Activated T-cell treated with anti-CD3 and anti-CD28 coated beads, Interleukin-2, amount 50 U/mL, for 24 hours (primary cell): ENCODE results near the gene NANOGP8.
"Not testable (repeated sequence)": the region's sequence is repeated elsewhere in the genome, so short reads cannot be mapped to it uniquely, and the experiment has no call there.

Experiments
- DNase-seq: peaks from one replicate; pipeline ENCODE4 v3.0.0-alpha.2; 2020
- H3K27ac Mint-ChIP-seq: 2 replicates; pipeline ENCODE4 v1.8.0; 2020; ENCODE audit warnings: mild to moderate bottlenecking, mixed read lengths
- H3K27me3 Mint-ChIP-seq: 2 replicates; pipeline ENCODE4 v1.8.0; 2020; ENCODE audit warnings: mixed read lengths
- H3K36me3 Mint-ChIP-seq: 2 replicates; pipeline ENCODE4 v1.8.0; 2020; ENCODE audit warnings: low read depth, mixed read lengths
- H3K4me1 Mint-ChIP-seq: 2 replicates; pipeline ENCODE4 v1.8.0; 2020; ENCODE audit warnings: low read depth, mixed read lengths
- H3K4me3 Mint-ChIP-seq: 2 replicates; pipeline ENCODE4 v1.8.0; 2020; ENCODE audit warnings: mild to moderate bottlenecking, moderate library complexity, mixed read lengths
- H3K9me3 Mint-ChIP-seq: 2 replicates; pipeline ENCODE4 v1.8.0; 2020; ENCODE audit warnings: mixed read lengths

The NANOGP8 gene, protein sequence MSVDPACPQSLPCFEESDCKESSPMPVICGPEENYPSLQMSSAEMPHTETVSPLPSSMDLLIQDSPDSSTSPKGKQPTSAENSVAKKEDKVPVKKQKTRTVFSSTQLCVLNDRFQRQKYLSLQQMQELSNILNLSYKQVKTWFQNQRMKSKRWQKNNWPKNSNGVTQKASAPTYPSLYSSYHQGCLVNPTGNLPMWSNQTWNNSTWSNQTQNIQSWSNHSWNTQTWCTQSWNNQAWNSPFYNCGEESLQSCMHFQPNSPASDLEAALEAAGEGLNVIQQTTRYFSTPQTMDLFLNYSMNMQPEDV

DNA sequence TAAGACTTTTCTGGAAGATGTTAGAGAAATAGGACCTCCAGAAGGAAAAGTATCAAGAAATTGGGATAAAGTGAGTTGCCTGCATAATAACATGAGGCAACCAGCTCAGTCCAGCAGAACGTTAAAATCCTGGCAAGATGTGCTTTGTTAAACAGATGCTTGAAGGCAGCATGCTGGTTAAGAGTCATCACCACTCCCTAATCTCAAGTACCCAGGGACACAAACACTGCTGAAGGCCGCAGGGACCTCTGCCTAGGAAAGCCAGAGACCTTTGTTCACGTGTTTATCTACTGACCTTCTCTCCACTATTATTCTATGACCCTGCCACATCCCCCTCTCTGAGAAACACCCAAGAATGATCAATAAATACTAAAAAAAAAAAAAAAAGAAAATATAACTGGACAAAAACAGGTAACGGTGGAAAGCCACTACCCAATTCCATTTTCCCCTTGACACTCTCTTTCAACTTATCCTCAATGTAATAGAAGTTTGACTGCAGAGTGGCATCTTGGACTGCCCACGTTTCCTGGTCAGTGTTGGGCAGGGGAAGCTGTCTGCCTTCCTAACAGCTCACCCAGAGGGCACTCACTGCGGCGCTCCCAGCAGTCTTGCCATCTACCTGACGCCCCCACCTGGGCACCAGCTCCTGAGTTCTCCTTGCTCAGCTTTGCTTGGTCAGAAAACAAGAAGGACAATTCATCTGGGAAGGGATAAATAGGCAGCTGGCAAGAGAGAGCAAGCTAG lies at the start of gene NANOGP8:
Gene NANOGP8 (minus strand): TSS at position 120 of the 744 bp plus-strand sequence. CDS start 185 bp downstream, outside the sequence.
- not testable (repeated sequence) for H3K4me3 Mint-ChIP-seq

DNA sequence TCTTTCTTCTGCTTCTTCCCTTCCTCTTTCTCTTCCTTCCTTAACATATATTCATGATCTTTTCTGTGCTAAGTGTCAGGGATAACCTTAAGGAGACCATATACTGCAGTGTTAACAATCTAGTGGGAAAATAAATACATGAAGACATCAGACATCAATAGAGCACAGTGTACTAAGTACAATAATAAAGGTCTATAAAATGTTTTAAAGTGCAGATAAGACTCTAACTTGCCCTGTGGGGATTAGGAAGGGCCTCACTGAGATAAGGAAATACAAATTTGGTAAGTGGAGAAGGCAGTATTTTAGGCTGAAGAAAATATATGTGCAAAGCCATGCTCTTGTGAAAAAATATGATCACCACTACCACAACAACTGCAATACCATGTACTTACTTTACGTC lies 49.2 kb upstream of the NANOGP8 start:
- Mint-ChIP-seq H3K27ac (no peak overlapping the region), H3K4me3 (no peak overlapping the region), H3K9me3 (no peaks in the 10 kb centered on the region), H3K36me3 (no peaks in the 10 kb centered on the region), H3K4me1 (no peaks in the 10 kb centered on the region), H3K27me3 (no peaks in the 10 kb centered on the region)
- no peak for DNase-seq

More for the DNA sequence above, at the start of gene NANOGP8:
- DNase-seq, H3K27me3 Mint-ChIP-seq, H3K4me1 Mint-ChIP-seq, H3K36me3 Mint-ChIP-seq, H3K27ac Mint-ChIP-seq, H3K9me3 Mint-ChIP-seq: not testable (repeated sequence)

DNA sequence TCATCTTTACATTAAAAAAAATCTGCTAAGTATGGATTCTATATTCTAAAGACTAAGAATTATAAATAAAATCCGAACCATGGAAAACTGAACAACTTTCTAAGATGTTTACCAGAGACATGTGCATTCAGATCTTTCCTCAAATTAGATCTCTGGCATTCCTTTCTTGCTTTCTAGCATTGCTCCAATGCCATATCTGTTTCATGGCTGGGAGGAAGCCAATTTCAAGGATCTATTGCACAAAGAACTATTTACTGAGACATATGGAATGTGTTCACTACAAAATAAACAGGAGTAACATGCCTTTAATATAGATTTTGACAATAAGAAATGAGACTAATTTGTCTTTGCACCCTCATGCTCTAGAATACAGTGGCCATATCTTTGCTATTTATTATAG lies 45.1 kb upstream of the NANOGP8 start:
- no peaks in the 10 kb centered on the region for H3K4me1 Mint-ChIP-seq
- no peak overlapping the region for H3K4me3 Mint-ChIP-seq
- no peaks in the 10 kb centered on the region for H3K36me3 Mint-ChIP-seq
- DNase-seq = no peak
- no peaks in the 10 kb centered on the region for H3K9me3 Mint-ChIP-seq
- no peak overlapping the region for H3K27ac Mint-ChIP-seq
- H3K27me3 Mint-ChIP-seq = no peaks in the 10 kb centered on the region

DNA sequence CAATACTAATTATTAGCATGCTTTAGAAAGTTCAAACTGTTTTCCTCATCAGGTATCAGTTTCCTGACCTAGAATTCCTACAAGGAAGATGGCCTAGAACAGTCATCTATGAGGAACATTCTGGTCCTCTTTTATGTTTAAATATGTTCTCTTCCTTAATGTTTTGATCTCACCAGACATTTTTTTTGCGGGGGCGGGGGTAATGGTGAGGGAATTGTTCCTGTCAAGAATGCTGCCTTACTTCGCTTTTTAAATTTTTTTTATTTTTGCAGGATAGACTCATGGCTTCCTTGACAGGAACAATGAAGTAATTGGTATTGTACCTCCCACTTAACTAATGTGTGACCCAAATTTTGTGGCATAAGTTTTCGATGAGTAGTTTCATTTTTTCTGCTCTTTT lies 44.3 kb upstream of the NANOGP8 start:
- H3K9me3 Mint-ChIP-seq = no peaks in the 10 kb centered on the region
- no peak overlapping the region for H3K27ac Mint-ChIP-seq
- DNase-seq = no peak
- H3K36me3 Mint-ChIP-seq = no peaks in the 10 kb centered on the region
- no peaks in the 10 kb centered on the region for H3K4me1 Mint-ChIP-seq
- peaks cover 3% of the 10 kb centered on the region for H3K27me3 Mint-ChIP-seq
- H3K4me3 Mint-ChIP-seq = no peak overlapping the region

DNA sequence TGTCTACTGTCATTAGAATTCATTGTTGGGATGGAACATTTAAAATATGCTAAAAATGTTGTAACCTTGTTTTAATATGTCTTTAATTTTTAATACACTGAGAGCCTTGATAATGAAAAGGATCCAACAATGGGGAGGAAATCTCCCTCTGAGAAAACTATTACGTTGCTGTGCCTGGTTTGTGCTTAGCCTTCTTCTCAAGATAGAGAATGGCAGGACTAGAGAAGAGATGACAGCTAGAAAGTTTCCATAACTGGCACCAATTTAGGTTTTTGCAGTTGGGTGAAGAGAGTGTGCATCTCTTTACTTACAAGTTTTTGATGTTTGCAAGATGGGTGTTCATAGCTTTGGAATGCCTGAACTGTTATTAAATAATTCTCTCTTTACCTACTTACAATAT lies 42.6 kb upstream of the NANOGP8 start:
- no peaks in the 10 kb centered on the region for H3K36me3 Mint-ChIP-seq
- no peak for DNase-seq
- no peaks in the 10 kb centered on the region for H3K4me1 Mint-ChIP-seq
- no peaks in the 10 kb centered on the region for H3K9me3 Mint-ChIP-seq
- H3K4me3 Mint-ChIP-seq = no peak overlapping the region
- peaks cover 4% of the 10 kb centered on the region for H3K27me3 Mint-ChIP-seq
- H3K27ac Mint-ChIP-seq = no peak overlapping the region

DNA sequence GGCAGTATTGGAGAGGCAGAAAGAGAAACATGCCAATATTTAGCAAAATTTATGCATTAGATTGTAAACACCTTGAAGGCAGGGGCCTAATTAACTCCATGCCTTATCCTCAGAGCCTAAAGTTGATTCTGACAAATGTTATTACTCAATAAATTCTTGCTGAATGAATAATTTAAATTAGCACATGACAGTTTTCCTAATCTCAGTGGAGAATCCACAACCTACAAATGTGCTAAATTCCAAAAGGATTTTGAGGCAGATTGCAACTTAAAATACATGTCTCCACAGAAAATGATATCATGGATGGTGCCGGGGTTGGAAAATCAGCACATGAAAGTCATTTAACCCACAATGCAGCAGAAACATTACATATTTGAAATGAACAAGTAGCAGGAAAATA lies 41.1 kb upstream of the NANOGP8 start:
- no peak for DNase-seq
- Mint-ChIP-seq H3K27ac (no peak overlapping the region), H3K36me3 (no peaks in the 10 kb centered on the region), H3K9me3 (no peaks in the 10 kb centered on the region), H3K27me3 (peaks cover 4% of the 10 kb centered on the region), H3K4me1 (no peaks in the 10 kb centered on the region), H3K4me3 (no peak overlapping the region)

DNA sequence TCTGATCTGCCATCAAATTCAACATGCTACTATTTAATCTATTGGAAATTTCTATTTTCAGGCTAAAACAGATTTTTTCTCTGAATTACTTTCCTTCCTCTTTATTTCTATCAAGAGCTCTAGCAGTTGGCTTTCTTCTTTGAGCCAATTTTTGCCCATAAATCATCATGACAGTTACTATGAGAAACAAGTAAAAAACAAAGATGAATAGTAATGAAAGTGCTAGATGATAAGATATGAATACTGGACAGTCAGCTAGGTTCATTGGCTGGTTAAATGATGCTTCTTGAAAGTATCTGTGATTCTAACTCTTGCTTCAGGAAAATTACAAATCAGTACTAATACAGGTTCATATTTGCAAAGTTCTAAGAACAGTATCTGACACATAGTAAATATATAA lies 38.6 kb upstream of the NANOGP8 start:
- Mint-ChIP-seq H3K27ac (no peak overlapping the region), H3K9me3 (no peaks in the 10 kb centered on the region), H3K36me3 (no peaks in the 10 kb centered on the region), H3K4me3 (no peak overlapping the region), H3K4me1 (no peaks in the 10 kb centered on the region), H3K27me3 (peaks cover 4% of the 10 kb centered on the region)
- DNase-seq = no peak

DNA sequence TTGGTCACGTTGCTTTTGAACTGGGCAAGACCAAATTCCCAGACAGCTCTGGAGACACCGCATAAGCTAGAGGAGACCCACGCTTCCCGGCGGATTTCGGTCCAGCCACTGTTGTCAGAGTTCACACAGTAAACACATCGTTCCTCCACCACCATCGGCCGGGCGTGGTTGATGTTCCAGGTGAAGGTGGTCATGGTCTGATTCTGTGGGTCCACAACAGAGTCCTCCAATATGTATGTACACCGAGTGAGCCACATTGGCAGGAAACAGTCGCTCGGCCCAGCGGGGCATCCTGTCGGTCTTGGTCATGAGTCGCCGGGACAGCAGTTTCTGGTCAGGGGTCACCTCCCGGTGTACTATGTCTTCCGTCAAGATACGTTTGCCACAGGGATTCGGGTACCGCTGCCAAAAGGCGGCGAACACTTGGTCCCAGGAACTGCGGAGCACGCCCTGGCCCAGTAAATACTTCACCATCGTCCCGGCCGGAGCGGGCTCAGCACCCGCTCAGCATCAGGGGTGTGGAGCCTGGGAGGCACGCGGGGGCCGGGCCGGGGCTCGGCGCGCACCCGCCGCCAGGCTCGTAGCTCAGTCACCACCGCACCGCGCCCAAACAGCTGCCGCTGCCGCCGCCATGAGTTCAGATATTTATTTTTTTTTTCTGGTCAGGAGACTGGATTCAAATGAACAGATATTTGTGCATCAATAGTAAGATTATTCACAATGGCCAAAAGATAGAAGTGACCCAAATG lies 36.7 kb upstream of the NANOGP8 start:
- Mint-ChIP-seq H3K4me3 (no peak overlapping the region), H3K27me3 (peaks cover 4% of the 10 kb centered on the region)

DNA sequence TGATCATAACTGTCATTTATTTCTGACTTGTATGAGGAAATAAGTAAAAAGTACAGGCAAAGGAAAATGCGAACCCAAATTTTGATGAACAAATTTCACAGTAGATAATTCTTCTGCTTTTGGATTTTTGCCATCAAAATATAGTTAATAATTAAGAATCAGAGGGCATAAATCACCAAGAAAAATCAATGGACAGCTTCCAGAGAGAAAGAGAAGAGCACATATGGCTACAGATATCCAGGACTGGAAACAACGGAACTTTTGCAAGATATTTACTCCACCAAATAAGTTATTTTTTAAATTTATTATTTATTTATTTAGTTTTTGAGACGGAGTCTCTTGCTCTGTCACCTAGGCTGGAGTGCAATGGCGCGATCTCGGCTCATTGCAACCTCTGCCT lies 35.1 kb upstream of the NANOGP8 start:
- Mint-ChIP-seq H3K9me3 (no peaks in the 10 kb centered on the region), H3K27me3 (peaks cover 4% of the 10 kb centered on the region), H3K27ac (no peak overlapping the region), H3K4me1 (no peaks in the 10 kb centered on the region), H3K36me3 (no peaks in the 10 kb centered on the region), H3K4me3 (no peak overlapping the region)
- DNase-seq = no peak

More for the DNA sequence above, 36.7 kb upstream of the NANOGP8 start:
- no peaks in the 10 kb centered on the region for H3K9me3 Mint-ChIP-seq
- H3K4me1 Mint-ChIP-seq = no peaks in the 10 kb centered on the region
- no peak overlapping the region for H3K27ac Mint-ChIP-seq
- H3K36me3 Mint-ChIP-seq = no peaks in the 10 kb centered on the region
- DNase-seq = no peak

DNA sequence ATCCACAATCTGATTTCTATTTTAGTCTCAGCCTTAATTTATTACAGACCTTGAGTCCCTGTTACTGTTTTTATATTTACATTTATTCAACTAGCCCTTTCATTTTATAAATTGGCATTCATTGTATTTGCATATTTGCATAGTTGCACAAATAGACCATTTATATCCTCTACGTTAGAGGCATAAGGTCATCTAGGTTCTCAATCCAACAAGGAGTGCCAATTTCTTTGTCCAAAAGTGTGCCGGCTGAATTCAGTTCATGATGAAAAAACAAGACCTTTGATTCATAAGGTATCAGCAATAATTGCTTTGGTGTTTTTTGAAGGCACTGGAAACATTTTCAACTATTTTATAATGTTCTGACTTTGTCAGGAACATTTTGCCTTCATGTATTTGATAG lies 33.9 kb upstream of the NANOGP8 start:
- Mint-ChIP-seq H3K4me3 (no peak overlapping the region), H3K27me3 (no peaks in the 10 kb centered on the region), H3K9me3 (no peaks in the 10 kb centered on the region), H3K36me3 (no peaks in the 10 kb centered on the region), H3K27ac (no peak overlapping the region), H3K4me1 (no peaks in the 10 kb centered on the region)
- DNase-seq = no peak

DNA sequence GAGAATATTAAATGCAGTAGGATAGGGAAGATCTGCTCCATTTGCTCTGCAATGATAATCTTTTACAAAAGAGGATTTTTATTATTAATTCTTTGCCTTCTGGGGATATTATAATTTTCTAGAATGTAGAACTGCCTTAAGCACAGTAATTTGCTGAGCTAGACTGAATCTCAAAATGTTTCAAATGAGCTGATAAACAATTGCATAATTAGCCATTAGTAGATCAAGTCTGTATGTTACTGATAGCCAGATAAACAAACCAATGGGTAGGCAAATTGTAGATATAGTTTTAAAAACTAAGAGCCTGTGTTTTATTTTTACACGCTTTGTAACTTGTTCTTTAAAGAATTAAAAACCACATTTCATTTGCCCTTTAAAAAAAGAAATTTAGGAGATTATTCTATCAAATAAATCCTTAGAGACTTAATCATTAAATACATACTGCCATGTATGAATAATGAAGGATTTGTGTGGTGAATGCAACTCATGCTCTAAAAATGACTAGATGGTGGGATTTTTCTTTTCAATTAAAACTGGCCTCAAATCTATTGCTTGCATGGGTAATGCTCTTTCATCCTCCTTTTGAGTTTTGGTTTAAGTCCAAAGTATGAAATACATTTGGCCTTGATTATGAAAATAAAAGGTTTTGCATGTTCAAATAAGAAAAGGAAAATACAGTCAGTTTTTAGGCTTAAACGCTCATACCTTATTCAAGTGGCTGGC lies 32.6 kb upstream of the NANOGP8 start:
- Mint-ChIP-seq H3K27ac (no peak overlapping the region), H3K9me3 (no peaks in the 10 kb centered on the region), H3K4me3 (no peak overlapping the region), H3K36me3 (no peaks in the 10 kb centered on the region), H3K27me3 (no peaks in the 10 kb centered on the region), H3K4me1 (no peaks in the 10 kb centered on the region)
- no peak for DNase-seq

DNA sequence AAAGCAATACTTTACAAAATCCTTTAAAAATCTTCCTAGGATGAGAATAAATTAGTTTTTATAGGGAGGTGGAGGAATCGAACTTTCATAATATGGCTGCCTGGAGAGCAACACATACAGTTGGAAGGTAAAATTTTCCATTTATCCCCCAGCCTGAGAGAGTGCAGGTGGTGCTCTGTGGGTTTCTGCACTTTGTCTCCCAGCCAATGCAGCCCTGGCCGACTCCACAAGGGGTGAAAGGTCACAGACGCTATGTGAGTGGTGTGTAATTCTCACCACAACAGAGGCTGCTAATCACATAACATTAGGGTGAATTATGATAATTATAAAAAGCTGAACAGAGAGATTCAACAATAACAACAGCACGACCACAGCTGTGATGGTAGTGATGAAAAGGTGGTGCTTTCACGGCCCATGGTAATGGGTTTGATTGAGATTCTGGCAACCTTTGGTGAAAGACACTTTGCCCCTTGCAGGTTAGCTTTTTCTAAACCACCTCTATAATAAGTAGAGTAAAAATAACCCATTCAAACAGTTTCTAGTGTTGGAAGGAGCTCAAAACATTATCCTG lies 30.1 kb upstream of the NANOGP8 start:
- DNase-seq = no peak
- Mint-ChIP-seq H3K9me3 (no peaks in the 10 kb centered on the region), H3K4me3 (no peak overlapping the region), H3K27me3 (no peaks in the 10 kb centered on the region), H3K27ac (no peak overlapping the region), H3K4me1 (no peaks in the 10 kb centered on the region), H3K36me3 (no peaks in the 10 kb centered on the region)

DNA sequence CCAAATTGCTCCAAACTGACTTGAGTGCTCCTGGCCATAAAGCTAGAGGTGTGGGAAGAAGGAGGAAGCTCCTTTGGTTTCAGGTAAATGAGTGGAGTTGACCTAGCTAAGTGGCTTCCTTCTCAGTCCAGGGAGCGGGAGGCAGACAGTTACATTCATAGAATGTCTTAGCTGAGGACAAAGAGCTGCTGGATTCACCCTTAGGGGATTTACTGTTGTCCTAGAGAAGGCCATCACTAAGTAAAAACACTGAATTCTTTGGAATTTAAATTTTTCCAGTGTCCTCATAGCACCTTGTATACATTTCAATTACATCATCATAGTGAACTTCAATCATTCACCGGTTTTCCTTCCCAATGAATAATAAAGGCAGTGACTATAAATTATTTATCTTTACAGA lies 27.3 kb upstream of the NANOGP8 start:
- Mint-ChIP-seq H3K36me3 (no peaks in the 10 kb centered on the region), H3K27me3 (no peaks in the 10 kb centered on the region)

DNA sequence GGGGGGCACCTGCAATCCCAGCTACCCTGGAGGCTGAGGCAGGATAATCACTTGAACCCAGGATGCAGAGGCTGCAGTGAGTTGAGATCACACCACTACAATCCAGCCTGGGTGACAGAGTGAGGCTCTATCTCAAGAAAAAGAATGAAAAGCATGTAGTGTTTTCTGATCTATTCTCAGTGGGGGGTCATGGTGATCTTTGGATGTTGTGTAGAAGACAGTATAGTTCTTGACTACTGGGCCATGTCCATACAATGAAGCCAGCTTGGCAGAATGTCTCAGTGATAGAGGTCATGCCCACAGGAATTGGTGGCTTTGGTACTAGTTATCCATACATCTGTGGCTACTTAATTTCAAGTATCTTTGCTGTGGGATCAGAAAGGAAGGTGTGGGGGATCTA lies 26.8 kb upstream of the NANOGP8 start:
- no peak for DNase-seq
- no peaks in the 10 kb centered on the region for H3K27me3 Mint-ChIP-seq
- no peaks in the 10 kb centered on the region for H3K4me1 Mint-ChIP-seq
- no peak overlapping the region for H3K27ac Mint-ChIP-seq
- no peaks in the 10 kb centered on the region for H3K9me3 Mint-ChIP-seq
- no peaks in the 10 kb centered on the region for H3K36me3 Mint-ChIP-seq
- H3K4me3 Mint-ChIP-seq = no peak overlapping the region

More for the DNA sequence above, 27.3 kb upstream of the NANOGP8 start:
- Mint-ChIP-seq H3K4me3 (no peak overlapping the region), H3K4me1 (no peaks in the 10 kb centered on the region), H3K27ac (no peak overlapping the region), H3K9me3 (no peaks in the 10 kb centered on the region)
- no peak for DNase-seq
